Skeletal muscle tissue (tissue), 4 donors: ENCODE measurements around the gene ITM2C. TPM values are rescaled to one million over a fixed set of nuclear protein-coding genes. Genes with fewer than 3 reads are reported as not detected.

ENCODE experiments used
- H3K27ac ChIP-seq: one replicate; pipeline ENCODE4 v1.7.0; 2013; ENCODE audit warnings: mild to moderate bottlenecking, low read depth, low read length, inconsistent platforms
- H3K27me3 ChIP-seq, 3 donors: one replicate each; pipeline ENCODE4 v1.7.0; 2013; ENCODE audit warnings: low read length in 3 of 3; ENCODE audit not compliant: control insufficient read depth in 3 of 3, insufficient read depth in 3 of 3
- H3K36me3 ChIP-seq, 3 donors: one replicate each; pipeline ENCODE4 v1.7.0; 2013; ENCODE audit warnings: low read length in 3 of 3; ENCODE audit not compliant: control insufficient read depth in 3 of 3, insufficient read depth in 3 of 3
- H3K4me1 ChIP-seq, 3 donors: one replicate each; pipeline ENCODE4 v1.7.0; 2013; ENCODE audit warnings: low read length in 3 of 3, mild to moderate bottlenecking in 3 of 3; ENCODE audit not compliant: control insufficient read depth in 3 of 3, insufficient read depth in 3 of 3
- H3K4me3 ChIP-seq, 3 donors: one replicate each; pipeline ENCODE4 v1.7.0; 2013; ENCODE audit warnings: low read length in 3 of 3
- H3K9ac ChIP-seq, 3 donors: one replicate each; pipeline ENCODE4 v1.7.0; 2013; ENCODE audit warnings: low read length in 3 of 3, mild to moderate bottlenecking in 3 of 3, moderate library complexity in 2 of 3, low read depth in 1 of 3
- H3K9me3 ChIP-seq, 3 donors: one replicate each; pipeline ENCODE4 v1.7.0; 2013; ENCODE audit warnings: low read length in 3 of 3; ENCODE audit not compliant: control insufficient read depth in 3 of 3
- total RNA-seq: library from RNA; depleted of rRNA; stranded (reverse); fragments of >200 nt; gene quantifications from one replicate; pipeline ENCODE4 v1.2.3, GENCODE V29; 2014
- donor health status: Osteomylitis.

The ITM2C gene
- total RNA-seq, 1 donor from 2014 or later = 84.0 TPM

DNA sequence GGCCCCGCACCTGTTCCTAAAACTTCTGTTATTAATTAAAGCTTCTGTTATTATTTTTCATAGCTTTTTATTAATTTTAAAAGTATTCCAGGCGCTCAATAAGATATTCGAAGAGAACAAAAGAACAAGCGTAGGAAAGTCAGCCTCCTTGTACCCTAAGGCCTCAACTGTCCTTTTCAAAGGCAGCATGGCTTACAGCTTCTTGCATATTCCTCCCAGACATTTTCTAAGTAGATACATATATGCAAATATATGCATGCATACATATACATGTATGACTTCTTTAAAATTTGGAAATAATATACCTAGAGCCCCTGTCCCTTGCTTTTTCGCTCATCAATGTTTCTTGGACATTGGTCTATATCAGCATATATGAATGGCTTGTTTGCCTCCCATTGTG is 48.0 kb downstream of the ITM2C start:
- Histone ChIP-seq H3K27ac (no peak overlapping the region), H3K4me1 (no peaks in the 10 kb centered on the region), H3K9me3 (no peaks in the 10 kb centered on the region), H3K4me3 (no peak overlapping the region), H3K27me3 (peaks cover 0 to 6% (median 4%) of the 10 kb centered on the region in 3 donors), H3K36me3 (no peaks in the 10 kb centered on the region), H3K9ac (no peak overlapping the region)

DNA sequence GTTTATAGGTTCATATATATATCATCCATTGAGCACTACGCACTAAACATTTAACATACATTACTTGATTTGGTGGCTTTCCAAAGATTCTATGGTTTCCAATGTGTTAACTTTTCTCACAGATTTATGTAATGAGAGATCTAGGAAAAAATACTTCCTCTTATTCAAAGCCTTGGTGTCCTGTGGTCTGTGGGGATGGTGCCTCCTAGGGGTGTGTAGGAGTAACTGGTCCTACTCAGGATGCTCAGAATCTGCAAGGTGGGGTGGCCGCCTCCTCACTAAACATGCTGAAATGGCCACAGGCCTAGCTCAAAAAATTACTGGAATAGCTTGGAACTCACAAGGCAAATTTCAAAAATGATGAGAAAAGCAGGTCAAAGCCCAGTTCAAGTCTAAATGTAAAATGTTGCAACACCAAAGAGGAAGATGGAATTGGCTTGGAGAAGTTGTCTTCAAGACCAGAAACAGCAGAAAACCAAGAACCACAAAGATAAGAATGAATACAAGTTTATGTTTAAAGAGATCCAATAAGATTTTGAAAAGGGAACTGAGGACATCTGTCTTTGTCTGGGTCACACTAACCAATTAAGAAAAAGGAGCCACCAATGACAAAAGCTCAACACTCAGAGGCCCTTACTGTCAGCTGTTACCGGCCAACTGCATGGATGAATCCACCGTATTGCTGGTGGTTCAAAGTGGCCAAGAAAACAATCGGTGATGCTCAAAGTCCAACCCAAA is 48.8 kb downstream of the ITM2C start:
- H3K27ac ChIP-seq = no peak overlapping the region
- H3K4me3 ChIP-seq = no peak overlapping the region
- H3K9ac ChIP-seq = no peak overlapping the region
- H3K9me3 ChIP-seq = no peaks in the 10 kb centered on the region
- H3K27me3 ChIP-seq = peaks cover 0 to 6% (median 4%) of the 10 kb centered on the region in 3 donors
- H3K36me3 ChIP-seq = no peaks in the 10 kb centered on the region
- no peaks in the 10 kb centered on the region for H3K4me1 ChIP-seq

- Histone ChIP-seq H3K4me1 (no peaks in the 10 kb centered on the region), H3K27me3 (peaks cover 0 to 6% (median 4%) of the 10 kb centered on the region in 3 donors), H3K36me3 (no peaks in the 10 kb centered on the region), H3K9me3 (no peaks in the 10 kb centered on the region), H3K4me3 (no peak overlapping the region), H3K27ac (no peak overlapping the region), H3K9ac (no peak overlapping the region)
Observed at GRCh38 chr2:230914886-230915285, 50.1 kb downstream of the ITM2C start.

DNA sequence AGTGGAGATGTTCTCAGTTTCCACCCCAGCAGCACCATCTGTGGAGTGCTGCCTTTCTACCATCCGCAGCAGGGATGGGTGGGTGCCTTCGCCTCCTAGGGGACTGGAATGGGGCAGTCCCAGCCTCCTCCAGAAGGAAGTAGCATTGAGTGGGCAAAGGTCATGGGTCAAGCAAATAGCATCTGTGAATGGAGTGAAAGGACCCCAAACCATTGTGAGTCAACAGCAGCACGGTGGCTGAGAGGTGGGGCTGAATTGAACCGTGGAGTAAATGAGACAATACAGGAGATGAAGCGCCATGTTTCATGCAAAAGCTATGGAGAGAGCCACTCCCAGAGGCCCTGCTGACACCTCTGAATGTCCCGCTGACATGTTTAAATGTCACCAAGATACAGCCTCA is 50.6 kb downstream of the ITM2C start:
- no peak overlapping the region for H3K4me3 ChIP-seq
- H3K9me3 ChIP-seq = no peaks in the 10 kb centered on the region
- peaks cover 0 to 6% (median 4%) of the 10 kb centered on the region in 3 donors for H3K27me3 ChIP-seq
- H3K36me3 ChIP-seq = no peaks in the 10 kb centered on the region
- H3K27ac ChIP-seq = no peak overlapping the region
- no peak overlapping the region for H3K9ac ChIP-seq
- no peaks in the 10 kb centered on the region for H3K4me1 ChIP-seq

DNA sequence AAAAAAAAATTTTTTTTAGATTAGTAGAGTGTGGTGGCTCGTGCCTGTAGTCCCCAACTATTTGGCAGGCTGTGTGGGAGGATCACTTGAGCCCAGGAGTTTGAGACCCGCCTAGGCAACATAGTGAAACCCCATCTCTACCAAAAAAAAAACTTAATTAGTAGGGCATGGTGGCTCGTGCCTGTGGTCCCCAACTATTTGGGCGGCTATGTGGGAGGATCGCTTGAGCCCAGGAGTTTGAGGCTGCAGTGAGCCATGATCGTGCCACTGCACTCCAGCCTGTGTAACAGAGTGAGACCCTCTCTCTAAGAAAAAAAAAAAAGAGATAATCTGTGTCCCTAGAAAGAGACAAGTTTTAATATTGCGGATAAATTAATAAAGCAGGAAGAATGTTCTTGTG is 51.5 kb downstream of the ITM2C start:
- no peaks in the 10 kb centered on the region for H3K4me1 ChIP-seq
- H3K27ac ChIP-seq = no peak overlapping the region
- no peaks in the 10 kb centered on the region for H3K36me3 ChIP-seq
- no peak overlapping the region for H3K4me3 ChIP-seq
- no peak overlapping the region for H3K9ac ChIP-seq
- peaks cover 0 to 6% (median 4%) of the 10 kb centered on the region in 3 donors for H3K27me3 ChIP-seq
- H3K9me3 ChIP-seq = no peaks in the 10 kb centered on the region

DNA sequence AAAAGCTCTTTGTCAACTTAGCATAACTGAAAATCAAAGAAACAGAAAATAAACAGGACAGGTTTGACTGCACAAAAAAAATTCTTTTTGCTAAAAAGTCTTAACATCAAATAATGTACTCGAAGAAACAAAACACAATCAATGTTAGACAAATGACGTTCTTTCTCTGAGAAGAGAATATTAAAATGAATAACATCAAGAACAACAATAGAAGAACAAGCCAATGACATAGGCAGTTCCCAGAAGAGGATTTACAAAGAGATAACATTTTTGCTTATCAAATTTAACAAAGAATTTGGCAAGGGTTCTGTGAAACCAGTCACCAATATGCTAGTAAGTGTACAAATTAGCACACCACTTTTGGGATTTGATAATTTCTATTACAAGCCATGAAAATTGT is 54.5 kb downstream of the ITM2C start:
- no peaks in the 10 kb centered on the region for H3K9me3 ChIP-seq
- no peaks in the 10 kb centered on the region for H3K36me3 ChIP-seq

GRCh38 chr2:230919681-230920080 is 54.9 kb downstream of the ITM2C start:
- no peak overlapping the region for H3K9ac ChIP-seq
- no peaks in the 10 kb centered on the region for H3K9me3 ChIP-seq
- H3K27ac ChIP-seq = no peak overlapping the region
- no peak overlapping the region for H3K4me3 ChIP-seq
- no peaks in the 10 kb centered on the region for H3K4me1 ChIP-seq
- no peaks in the 10 kb centered on the region for H3K36me3 ChIP-seq
- H3K27me3 ChIP-seq = peaks cover 0 to 24% (median 6%) of the 10 kb centered on the region in 3 donors

More for the DNA sequence above, 54.5 kb downstream of the ITM2C start:
- Histone ChIP-seq H3K4me3 (no peak overlapping the region), H3K9ac (no peak overlapping the region), H3K27ac (no peak overlapping the region), H3K27me3 (peaks cover 0 to 21% (median 6%) of the 10 kb centered on the region in 3 donors), H3K4me1 (no peaks in the 10 kb centered on the region)

- Histone ChIP-seq H3K4me3 (no peak overlapping the region), H3K27me3 (peaks cover 0 to 19% (median 10%) of the 10 kb centered on the region in 3 donors), H3K36me3 (no peaks in the 10 kb centered on the region), H3K4me1 (no peaks in the 10 kb centered on the region), H3K27ac (no peak overlapping the region), H3K9ac (no peak overlapping the region), H3K9me3 (no peaks in the 10 kb centered on the region)
Observed at GRCh38 chr2:230920167-230920566, 55.4 kb downstream of the ITM2C start.

DNA sequence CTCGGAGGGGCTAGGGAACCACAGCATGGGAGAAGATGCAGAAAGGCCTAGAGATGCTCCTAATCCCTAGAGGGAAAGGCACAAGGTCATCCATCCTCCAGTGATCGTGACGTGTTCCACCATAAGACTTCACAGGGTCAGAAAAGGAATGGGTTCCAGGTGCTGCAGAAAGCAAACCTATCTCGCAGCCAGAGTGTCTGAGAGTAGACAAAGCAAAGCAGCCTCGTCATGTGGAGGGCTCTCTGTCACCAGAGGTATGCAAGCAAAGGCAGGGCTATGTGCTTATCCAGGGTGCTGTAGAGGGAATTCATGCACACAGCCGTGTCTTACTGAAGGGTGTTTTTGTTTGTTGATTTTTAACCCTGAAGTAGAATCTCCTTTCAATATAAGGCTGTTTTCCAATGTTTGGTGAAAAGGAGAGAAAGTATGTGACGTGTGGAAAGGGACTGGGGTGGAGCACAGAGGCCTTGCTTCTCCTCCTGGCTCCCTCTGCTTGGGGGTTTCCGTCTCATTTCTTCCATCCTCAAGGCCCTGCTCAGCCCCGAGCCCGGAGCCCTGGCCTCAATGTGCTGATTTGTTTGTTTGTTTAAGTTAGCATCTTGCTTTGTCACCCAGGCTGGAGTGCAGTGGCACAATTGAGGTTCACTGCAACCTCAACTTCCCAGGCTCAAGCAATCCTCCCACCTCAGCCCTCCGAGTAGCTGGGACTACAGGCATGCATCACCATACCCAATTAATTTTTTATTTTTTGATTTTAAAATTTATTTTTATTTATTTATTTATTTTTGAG is 57.3 kb downstream of the ITM2C start:
- no peak overlapping the region for H3K27ac ChIP-seq
- no peaks in the 10 kb centered on the region for H3K9me3 ChIP-seq
- H3K9ac ChIP-seq = no peak overlapping the region
- H3K4me3 ChIP-seq = no peak overlapping the region
- H3K27me3 ChIP-seq = peaks cover 0 to 19% (median 10%) of the 10 kb centered on the region in 3 donors
- H3K36me3 ChIP-seq = no peaks in the 10 kb centered on the region
- H3K4me1 ChIP-seq = no peaks in the 10 kb centered on the region
